GM21528 (cell line): ENCODE data around the gene SMIM10.
"Not testable (repeated sequence)": the region's sequence is repeated elsewhere in the genome, so short reads cannot be mapped to it uniquely, and the experiment has no call there.

Source experiments
- ATAC-seq: cut with Tn5 transposase; IDR thresholded peaks from one replicate; pipeline ENCODE4 v1.9.1; 2021; ENCODE audit warnings: mild to moderate bottlenecking, moderate library complexity; ENCODE audit not compliant: unreplicated experiment, low FRiP score

The SMIM10 gene

DNA sequence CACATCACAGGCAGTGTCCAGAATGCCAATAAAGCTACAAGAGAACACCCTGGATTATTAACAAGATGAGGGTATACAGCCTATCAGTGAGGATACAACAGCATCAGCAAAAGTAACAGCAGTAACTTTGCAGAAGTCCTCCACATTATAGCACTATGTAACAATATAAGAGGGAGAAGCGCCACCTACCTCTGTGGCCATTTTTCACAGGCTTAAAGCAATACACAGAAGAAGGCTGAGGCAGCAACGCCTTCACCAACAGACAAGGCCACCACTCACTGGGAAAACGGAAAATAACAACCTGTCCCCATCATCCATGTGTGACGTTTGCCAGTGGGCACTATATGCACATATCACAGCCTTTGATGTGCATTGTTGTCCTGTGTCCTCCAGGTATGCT lies 19.0 kb downstream of the SMIM10 start:
- ATAC-seq, result no peak

DNA sequence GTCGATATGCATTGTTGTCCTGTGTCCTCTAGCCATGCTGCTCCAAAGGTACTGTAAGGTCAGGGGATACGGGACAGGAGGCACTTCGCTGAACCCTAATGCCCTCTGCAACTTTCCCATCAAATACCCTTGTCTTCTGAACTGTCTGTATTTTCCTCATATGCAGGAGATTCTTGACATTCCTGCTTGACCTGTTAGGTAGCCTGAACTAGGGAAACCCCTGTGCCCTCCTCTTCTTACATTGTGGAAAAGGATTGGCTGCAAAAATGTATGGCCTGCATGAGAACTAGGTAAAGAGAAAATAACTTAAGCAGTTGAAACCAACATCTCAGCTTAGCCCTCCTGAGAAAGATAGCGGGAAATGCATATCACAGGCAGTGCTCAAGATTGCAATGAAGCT lies 20.1 kb downstream of the SMIM10 start:
- ATAC-seq, result no peak

DNA sequence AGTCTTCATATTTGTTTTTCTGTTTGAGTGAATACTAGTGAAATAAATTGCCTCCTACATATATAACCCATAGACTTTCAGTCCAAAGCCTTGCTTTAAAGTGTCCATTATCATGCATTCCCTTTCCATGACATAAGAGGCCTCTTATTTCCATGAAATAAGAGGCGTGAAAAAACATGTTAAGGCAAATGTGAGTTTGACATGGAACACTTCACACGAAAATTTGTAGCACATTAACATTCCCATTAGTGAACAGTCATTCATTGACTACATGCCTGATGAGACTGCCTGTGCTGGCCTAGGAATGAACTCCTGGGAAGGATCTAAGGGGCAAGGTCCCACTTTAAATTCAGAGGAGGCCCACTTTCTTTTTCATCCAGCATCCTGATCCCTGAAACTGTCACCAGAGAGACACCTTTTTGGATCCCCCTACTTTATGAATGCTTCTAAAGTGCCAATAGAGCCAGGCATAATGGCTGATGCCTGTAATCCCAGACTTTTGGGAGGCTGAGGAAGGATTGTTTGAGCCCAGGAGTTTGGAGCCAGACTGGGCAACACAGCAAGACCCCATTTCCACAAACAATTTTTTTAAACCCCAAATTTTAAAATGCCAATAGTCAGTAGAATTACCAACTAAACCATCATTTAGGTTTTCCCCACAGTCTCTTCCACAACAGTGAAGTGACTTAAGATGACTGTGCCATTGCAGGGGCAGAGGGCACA lies 24.9 kb downstream of the SMIM10 start:
- no peak for ATAC-seq

DNA sequence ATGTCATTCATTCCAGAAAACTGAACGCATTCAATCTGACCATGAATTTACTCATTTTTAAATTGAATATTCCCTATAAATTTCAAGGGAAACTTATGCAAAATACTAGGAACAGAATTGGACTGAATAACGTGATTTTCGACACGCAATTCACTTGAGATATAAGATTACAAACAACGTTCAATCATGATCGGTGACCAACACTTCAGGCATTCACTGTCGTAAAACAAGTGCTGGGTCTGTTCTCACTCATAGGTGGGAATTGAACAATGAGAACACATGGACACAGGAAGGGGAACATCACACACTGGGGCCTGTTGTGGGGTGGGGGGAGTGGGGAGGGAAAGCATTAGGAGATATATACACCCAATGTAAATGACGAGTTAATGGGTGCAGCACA lies 29.1 kb downstream of the SMIM10 start:
- ATAC-seq, result not testable (repeated sequence)

DNA sequence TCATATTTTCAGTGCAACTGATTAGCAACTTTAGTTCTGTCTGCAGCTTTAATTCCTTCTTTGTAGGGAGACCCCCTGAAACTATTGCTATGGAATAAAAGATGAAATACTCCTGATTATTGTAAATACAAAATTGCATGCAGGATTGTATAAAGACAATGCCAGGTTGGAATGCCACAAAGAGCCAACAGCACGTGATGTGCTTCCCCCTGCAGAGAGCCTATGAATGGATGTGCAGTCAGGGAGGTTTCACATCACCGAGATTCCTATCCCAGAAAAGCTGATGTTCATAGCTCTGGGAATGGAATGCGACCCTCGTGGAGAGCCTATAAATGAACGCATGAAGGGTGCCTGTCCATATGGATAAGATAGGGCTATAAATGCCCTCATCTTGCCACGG lies 33.0 kb downstream of the SMIM10 start:
- ATAC-seq, result not testable (repeated sequence)

DNA sequence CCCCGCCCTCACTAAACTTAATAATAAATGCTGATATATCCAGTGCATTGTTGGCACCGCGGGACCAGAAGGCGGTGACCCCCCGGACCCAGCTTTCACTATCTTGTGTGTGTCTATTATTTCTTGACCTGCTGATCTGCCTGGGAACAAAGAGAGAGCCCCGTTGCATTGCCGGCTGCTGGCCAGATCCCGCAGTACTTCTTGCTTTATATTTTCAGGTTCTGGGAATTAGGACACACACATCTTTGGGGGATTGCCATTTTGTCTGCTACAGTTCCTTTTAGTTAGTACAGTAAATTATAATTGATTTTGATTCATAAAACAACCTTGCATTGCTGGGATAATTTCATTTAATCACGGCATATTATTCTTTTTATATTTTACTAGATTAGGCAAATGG lies 33.7 kb downstream of the SMIM10 start:
- ATAC-seq, result no peak

DNA sequence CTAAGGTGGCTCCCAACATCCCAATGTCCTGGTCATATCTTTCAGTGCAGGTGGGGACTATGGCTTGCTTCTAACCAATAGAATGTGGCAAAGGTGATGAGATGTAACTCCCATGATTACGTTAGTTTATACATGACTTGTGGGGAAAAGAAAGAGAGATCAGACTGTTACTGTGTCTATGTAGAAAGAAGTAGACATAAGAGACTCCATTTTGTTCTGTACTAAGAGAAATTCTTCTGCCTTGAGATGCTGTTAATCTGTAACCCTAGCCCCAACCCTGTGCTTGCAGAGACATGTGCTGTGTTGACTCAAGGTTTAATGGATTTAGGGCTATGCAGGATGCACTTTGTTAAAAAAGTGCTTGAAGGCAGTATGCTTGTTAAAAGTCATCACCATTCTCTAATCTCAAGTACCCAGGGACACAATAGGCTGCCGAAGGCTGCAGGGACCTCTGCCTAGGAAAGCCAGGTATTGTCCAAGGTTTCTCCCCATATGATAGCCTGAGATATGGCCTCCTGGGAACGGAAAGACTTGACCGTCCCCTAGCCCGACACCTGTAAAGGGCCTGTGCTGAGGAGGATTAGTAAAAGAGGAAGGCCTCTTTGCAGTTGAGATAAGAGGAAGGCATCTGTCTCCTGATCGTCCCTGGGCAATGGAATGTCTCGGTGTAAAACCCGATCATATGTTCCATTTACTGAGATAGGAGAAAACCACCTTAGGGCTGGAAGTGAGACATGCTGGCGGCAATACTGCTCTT lies 39.6 kb downstream of the SMIM10 start:
- ATAC-seq, result not testable (repeated sequence)

DNA sequence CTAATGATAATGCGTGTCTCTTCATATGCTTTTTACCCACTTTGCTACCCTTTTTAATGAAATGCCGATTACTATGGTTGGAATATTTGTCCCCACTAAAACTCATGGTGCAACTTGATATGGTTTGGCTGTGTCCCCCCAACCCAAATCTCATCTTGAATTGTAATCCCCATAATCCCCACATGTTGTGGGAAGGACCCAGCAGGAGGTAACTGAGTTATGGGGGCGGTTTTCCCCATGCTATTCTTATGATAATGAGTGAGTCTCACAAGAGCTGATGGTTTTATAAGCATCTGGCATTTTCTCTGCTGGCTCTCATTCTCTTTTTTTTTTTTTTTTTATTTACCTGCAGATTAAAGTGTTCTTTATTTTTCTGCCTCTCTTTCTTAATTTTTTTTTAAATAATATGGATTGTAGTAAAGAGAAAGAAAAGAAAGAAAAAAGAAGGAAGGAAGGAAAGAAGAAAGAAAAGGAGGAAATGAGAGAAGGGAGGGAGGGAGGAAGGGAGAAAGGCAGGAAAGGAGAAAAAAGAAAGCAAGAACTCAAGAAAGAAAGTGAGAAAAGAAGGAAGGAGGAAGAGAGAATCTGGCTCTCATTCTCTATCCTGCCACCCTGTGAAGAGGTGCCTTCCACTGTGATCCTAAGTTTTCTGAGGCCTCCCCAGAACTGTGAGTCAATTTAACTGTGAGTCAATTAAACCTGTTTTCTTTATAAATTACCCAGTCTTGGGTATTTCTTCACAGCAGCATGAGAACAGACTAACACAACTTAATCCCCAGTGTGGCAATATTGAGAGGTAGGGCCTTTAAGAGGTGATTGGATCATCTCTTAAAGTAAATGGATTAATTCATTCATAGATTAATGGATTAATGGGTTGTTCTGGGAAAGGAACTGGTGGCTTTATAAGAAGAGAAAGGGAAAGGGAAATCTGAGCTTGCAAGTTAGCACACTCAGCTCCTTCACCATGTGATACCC lies 50.6 kb downstream of the SMIM10 start:
- not testable (repeated sequence) for ATAC-seq
